HG03159 (cell line): ENCODE data around the gene HLA-E.

Experiments
- ATAC-seq: cut with Tn5 transposase; IDR thresholded peaks from one replicate; pipeline ENCODE4 v1.9.1; 2021; ENCODE audit warnings: mild to moderate bottlenecking, moderate library complexity; ENCODE audit not compliant: unreplicated experiment

The HLA-E gene

GRCh38 chr6:30533460-30534294 lies 44.4 kb downstream of the HLA-E start:
- ATAC-seq, result no peak

DNA sequence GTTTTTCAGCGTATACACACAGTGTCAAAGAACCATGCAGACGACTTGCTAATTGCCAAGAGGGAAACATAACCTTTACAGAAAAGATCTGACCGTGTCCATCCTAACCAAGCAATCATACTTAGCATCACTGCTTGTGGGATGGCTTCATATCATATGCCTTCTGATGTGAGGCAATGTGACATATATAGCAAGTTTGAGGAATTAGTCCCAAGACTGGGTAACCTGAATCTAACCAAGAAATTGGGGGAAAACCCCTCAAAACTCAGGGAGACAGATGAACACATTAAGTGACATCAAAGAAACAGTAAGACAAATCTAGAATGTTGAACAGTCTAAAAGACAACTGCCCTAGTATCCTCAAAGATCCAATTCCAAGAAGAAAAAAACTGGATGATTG lies 48.6 kb downstream of the HLA-E start:
- ATAC-seq, result no peak

DNA sequence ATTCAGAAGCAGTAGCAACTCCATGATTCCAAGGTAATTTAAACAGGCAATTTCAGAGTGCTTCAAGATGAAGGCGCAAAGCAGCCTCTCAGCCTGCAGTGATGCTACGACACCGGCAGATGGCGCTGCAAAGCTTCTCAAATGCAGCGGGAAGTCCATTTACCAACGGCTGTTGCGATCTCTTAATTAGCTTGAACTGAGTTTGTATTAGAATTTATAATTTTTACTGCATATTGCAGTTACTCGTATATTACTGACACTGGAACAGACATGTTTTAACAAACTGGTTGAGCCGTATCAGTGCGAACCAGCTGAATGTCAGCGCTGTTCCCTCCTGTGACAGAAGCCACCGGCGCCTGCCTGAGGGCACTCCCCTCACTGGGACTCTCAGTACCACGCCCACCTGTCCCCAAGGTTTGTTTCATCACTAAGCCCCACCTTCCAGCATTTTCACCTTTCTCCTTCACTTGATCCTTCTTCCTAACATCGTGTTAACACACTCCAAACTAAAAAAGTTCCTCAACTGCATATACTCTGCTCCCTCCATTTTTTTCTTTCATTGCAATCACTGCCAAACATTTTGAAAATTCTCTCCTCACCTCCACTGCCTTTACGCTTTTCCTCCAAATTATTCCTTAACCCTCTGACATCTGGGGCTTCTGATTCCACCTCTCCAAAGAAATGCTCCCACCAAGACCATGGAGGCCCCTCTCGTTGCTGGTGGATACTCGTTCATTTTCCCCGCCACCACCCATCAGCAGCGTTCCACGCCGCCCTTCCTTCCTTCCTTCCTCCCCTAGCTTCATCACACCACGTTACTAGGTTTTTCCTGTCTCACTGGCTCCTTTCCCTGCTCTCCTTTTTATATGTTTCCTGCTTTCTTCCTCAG lies 52.5 kb downstream of the HLA-E start:
- peak; percentile 53 for ATAC-seq

DNA sequence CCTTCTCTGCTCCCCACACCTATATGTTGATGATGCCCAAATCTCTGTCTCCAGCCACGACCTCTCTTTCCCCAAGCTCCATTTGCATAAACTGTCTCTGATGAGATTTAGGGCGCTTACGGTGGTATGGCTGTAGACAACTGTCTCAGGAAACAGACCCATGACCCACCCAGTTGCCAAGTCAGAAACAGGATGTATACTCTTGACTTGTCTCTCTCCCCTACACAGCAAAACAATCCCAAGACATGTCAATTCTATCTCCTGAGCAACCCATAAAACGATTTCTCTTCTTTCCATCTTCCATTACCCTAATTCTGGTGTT lies 53.1 kb downstream of the HLA-E start:
- ATAC-seq, result no peak

DNA sequence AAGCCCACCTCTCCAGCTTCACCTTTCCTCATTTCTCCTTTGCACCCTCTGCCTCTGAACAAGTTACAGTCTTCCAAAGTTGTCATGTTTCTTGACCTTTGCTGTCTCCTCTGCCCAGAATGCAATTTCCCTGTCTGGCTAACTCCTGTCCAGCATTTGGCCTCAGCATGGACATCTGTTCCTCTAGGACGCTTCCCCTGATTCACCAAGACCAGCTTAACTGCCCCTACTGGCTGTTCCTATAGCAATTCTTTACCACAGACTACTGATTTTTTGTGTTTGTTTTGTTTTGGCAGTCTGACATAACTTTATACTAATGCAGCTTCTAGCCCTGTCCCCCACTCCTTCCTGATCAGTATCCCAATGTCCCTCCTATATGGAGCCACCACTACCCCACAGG lies 53.6 kb downstream of the HLA-E start:
- ATAC-seq, result no peak
